GM03348 (cell line): Measurements from ENCODE around the gene C1GALT1.

Experiments
- DNase-seq: peaks from one replicate; pipeline ENCODE4 v3.0.0; 2012; ENCODE audit warnings: low spot score

Gene C1GALT1

DNA sequence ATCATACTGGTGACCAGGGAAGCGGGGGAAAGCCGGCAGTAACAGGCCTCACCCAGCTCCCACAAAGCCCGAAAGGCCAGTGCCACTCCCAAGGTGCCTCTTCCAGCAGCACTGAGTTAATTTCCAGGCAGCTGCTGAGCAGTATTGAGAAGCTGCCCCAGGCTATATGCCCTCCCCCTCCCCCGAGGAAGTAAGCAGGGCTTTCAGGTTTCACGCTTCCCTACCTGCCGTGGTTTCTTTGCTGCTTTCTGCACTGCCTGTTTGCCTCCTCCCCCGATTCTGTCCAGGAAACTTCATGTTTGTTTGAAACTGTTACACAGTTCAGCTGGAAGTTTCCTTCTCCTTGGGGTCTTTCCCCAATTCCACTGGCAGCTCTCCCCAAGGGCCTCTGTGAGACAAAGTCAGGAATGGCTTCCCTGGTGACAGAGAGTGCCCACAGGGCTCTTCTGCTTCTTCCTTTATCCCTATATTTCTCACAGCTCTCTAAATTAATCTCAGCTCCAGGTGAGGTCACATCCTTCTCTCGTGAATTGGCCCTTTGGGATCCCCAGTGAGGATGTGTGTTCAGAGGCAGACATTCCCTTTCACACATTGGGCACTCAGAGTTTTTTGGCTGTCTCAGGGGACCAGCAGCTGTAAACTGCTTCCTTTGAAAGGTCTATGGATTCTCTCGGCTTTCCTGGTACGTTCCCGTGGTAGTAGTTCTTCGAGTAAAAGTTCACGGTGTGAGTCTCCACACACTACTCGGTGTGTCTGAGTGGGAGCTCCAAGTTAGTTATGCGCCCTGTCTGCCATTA, 19.4 kb downstream of the C1GALT1 start:
- no peak for DNase-seq

DNA sequence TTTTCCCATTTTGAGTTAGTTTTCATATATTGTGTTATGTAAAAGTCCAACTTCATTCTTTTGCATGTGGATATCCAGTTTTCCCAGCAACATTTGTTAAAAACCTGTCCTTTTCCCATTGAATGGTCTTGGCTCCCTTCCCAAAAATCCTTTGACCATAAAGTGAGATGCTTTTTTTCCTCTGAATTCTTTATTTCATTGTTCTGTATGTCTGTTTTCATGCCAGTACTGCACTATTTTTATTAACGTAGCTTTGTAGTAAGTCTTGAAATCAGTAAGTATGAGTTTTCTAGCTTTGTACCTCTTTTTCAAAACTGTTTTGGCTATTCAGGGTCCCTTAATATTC, 20.0 kb downstream of the C1GALT1 start:
- DNase-seq, result no peak

- no peak for DNase-seq
Observed at GRCh38 chr7:7203813-7204575, 21.6 kb downstream of the C1GALT1 start.

DNA sequence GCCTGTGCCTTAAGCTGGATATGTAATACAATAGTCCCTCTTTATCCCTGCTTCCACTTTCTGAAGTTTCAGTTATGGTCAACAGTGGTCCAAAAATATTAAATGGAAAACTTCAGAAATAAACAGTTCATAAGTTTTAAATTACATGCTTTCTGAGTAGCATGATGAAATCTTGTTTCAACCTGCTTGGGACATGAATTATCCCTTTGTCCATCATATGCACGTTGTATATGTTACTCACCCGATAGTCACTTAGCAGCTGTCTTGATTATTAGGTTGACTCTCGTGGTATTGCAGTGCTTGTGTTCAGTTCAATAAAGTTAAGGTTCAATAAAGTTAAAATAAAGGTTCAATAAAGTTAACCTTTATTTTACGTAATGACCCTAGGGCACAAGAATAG, 25.5 kb downstream of the C1GALT1 start:
- no peak for DNase-seq

- DNase-seq, result no peak
Observed at GRCh38 chr7:7208520-7208919, 26.2 kb downstream of the C1GALT1 start.

DNA sequence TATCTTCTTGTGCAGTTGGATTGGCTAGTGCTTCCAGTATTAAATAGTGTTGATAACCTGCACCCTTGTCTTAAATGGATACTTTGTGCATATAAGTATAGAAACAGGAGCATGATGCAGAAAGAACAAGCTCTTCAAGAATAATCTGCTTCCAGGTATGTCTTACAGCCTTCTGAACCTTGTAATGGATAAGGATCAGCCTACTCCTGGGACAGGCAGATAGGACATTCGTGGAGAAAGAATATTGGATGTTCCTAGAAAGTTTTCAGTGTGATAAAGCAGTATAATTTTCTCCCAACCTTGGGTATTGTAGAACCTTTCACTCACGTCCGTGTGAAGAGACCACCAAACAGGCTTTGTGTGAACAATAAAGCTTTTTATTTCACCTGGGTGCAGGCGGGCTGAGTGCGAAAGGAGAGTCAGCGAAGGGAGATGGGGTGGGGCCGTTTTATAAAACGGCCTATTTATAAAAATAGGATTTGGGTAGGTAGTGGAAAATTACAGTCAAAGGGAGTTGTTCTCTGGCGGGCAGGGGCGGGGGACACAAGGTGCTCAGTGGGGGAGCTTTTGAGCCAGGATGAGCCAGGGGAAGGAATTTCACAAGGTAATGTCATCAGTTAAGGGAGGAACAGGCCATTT, 27.2 kb downstream of the C1GALT1 start:
- DNase-seq, result no peak

GRCh38 chr7:7210475-7211237, 28.3 kb downstream of the C1GALT1 start:
- no peak for DNase-seq

GRCh38 chr7:7212612-7213011, 30.3 kb downstream of the C1GALT1 start:
- DNase-seq, result no peak

DNA sequence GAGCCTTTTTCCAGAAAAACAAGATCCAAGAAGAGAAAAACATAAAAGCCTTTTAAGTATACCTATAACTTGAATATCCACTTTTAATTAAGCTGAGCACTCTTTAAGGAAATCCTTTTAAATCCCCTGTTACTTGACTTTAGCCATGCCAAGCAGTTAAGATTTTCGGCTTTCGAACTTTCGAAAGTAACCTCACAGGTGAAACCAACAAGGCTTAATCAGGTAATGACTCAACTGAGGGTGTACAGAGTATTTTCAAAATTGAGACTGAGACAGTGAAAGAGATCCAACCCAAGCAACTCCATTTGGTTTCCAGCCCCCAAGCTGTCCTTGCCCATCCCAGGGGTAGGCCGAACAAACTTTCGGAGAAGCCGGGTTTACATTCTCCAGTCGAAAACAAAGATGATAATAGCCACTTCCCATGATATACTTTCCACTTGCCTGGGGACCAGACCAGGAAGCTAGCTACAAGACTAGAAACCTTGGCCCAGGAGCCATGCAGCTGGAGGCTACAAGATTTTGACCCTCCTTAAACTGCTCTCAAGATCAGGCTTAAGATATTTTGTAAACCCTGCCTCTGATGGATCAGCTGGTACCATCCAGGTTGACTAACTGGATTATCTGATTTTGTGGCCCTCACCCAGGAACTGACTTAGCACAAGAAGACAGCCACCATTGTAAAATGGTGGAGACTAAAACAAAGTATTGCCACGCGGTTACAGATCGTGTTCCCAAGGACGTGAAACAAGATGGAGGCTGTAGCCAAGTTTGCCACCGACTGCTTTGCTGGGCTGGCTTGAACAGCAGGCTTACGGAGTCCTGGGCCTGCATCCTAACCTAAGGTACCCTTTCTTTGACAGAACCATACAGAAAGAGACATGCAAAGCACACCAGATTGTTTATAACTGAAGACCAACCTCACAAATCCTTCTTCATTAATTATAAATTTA, 32.3 kb downstream of the C1GALT1 start:
- no peak for DNase-seq

- no peak for DNase-seq
Observed at GRCh38 chr7:7216279-7216678, 33.9 kb downstream of the C1GALT1 start.

DNA sequence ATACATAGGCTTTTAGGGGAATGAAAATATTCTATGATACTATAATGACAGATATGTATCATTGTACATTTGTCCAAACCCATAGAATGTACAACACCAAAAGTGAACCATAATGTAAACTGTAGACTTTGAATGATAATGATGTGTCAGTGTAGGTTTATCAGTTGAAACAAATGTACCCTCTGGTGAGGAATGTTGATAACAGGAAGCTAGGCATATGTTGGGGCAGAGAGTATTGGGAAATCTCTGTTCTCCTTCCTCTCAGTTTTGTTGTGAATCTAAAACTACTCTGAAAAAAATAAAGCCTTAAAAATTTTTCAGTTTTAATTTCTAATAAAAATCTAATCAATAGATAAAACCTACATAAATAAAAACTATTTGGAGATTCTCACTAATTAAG, 36.9 kb downstream of the C1GALT1 start:
- DNase-seq, result no peak

GRCh38 chr7:7220821-7221220, 38.5 kb downstream of the C1GALT1 start:
- DNase-seq, result no peak

DNA sequence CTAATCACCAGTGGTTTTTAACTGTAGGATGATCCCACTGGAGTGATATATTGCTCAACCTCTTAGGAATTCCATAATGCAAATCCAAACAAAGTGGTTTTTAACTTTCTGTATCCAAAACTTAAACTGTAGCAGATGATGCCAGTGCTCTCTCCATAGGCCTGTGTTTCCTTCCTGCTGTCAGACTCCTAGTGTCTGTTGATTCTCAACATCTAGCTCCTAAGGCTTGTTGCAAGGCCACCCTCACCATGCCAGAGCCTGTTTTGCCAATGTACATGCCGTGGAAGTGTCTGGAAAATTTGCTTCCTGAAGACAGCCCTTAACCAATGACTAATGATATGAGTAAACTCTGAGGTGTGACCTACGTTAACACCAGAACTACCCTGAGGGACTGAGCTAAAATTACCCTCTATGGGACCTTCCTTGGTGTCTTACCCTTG, 39.3 kb downstream of the C1GALT1 start:
- peak; percentile 61 for DNase-seq

GRCh38 chr7:7223250-7223649, 40.9 kb downstream of the C1GALT1 start:
- no peak for DNase-seq

DNA sequence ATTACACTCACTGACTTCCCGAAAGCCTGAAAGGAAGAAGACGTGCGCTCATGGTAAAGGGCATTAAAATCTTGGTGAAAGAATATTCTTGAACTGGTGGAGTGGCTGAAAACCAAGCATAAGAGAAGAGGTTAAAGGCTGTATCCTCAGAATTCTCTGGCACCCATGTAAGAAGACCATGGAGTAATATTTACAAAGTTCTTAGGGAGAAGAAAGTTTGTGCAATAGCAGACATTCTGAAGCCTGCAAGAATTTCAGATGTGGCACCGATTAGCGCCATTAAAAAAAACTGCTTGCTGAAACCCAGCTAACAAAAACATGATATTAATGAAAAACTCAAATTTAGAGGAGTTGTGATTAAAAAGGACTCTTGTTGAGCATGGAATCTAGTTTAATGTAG, 44.1 kb downstream of the C1GALT1 start:
- DNase-seq, result no peak

DNA sequence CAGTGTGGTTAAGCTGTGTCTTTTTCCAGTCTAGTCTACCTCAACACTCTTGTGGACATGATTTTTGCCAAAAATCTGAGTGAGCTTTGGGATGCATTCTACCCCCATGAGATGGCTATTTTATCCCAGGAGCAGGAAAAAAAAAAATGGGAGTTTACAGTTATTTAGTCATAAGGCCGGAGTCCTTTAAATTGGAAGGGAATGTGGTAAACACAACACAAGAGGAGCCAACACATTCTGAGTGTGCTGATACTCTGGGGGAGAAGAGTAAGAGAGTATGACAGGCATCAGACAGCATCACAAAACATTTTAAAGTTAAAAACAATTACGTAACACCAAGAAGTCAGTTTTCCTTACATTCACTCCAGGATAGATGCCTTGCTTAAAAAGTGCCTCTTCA, 46.1 kb downstream of the C1GALT1 start:
- peak; percentile 36 for DNase-seq

- no peak for DNase-seq
Observed at GRCh38 chr7:7228967-7229366, 46.6 kb downstream of the C1GALT1 start.

DNA sequence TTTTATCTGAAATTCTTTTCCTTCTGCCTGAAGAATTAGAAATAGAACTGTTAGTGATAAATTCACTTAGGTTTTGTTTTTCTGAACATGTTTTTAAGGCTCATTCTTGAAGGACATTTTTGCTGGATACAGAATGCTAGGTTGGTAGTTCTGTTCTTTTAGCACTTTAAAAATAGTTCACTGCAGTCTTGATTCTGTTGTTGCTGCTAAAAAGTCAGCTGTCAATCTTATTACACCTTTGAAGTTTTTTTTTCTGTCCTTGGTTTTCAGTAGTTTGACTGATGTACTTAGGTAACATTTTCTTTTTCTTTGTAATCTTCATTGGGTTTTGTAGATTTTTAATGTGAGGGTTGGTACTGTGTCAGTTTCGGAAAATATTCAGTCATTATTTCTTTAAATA, 48.7 kb downstream of the C1GALT1 start:
- no peak for DNase-seq

DNA sequence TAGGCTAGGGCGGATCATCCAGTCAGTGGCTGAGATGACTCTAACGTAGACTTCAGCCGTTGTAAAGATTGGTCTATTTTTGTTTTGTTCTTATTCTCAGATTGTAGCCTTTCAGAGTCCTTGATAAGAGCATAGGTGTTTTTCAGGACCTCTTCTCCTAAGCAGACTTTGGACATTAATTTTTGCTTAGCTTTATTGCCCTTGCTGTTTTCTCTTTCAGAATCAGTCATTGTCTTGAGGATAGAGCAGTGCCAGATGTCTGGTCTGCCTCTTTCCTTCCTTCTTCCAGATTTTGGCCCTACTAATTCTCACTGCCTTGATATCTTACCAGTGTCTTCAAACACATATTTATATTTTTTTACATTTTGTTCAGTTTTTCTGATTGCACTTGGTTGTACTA, 49.5 kb downstream of the C1GALT1 start:
- DNase-seq, result no peak

- DNase-seq, result no peak
Observed at GRCh38 chr7:7235347-7235746, 53.0 kb downstream of the C1GALT1 start.

- no peak for DNase-seq
Observed at GRCh38 chr7:7236041-7236440, 53.7 kb downstream of the C1GALT1 start.
